Dedifferentiated amniotic fluid mesenchymal stem cell (primary cell): ENCODE measurements around the gene SLC35E2B.
"Not testable (repeated sequence)": the region's sequence is repeated elsewhere in the genome, so short reads cannot be mapped to it uniquely, and the experiment has no call there.

ENCODE experiments used
- DNase-seq: peaks from one replicate; pipeline ENCODE4 v3.0.0-alpha.2; 2016; ENCODE audit errors: extremely low spot score

The SLC35E2B gene

GRCh38 chr1:1692714-1693647 lies at the start of gene SLC35E2B:
TSS of gene SLC35E2B (minus strand) at chr1:1692795. CDS start at chr1:1676699, 16,096 bp downstream.
- DNase-seq = peak; percentile 87

- peak; percentile 98 for DNase-seq
These were observed 48.4 kb upstream of the SLC35E2B start for GRCh38 chr1:1741013-1741412.

GRCh38 chr1:1738799-1739337 lies 46.3 kb upstream of the SLC35E2B start:
- DNase-seq = not testable (repeated sequence)

GRCh38 chr1:1737675-1738590 lies 45.3 kb upstream of the SLC35E2B start:
- not testable (repeated sequence) for DNase-seq

GRCh38 chr1:1732381-1732780 lies 39.8 kb upstream of the SLC35E2B start:
- no peak for DNase-seq

- DNase-seq = no peak
These were observed 38.3 kb upstream of the SLC35E2B start for GRCh38 chr1:1730870-1731269.

GRCh38 chr1:1730230-1730629 lies 37.6 kb upstream of the SLC35E2B start:
- not testable (repeated sequence) for DNase-seq

GRCh38 chr1:1729116-1729816 lies 36.7 kb upstream of the SLC35E2B start:
- DNase-seq = not testable (repeated sequence)

- DNase-seq = peak; percentile 64
These were observed 35.9 kb upstream of the SLC35E2B start for GRCh38 chr1:1728308-1729005.

GRCh38 chr1:1727131-1727651 lies 34.6 kb upstream of the SLC35E2B start:
- DNase-seq = not testable (repeated sequence)

GRCh38 chr1:1726088-1726487 lies 33.5 kb upstream of the SLC35E2B start:
- DNase-seq = not testable (repeated sequence)

- DNase-seq = peak; percentile 98
These were observed 31.7 kb upstream of the SLC35E2B start, which contains the start of gene CDK11A for GRCh38 chr1:1724035-1724864. TSS of gene CDK11A (minus strand) at chr1:1724357. CDS start at chr1:1722818, 1,539 bp downstream.

- no peak for DNase-seq
These were observed 28.6 kb upstream of the SLC35E2B start for GRCh38 chr1:1721201-1721600.

GRCh38 chr1:1715109-1715883 lies 22.7 kb upstream of the SLC35E2B start:
- not testable (repeated sequence) for DNase-seq

GRCh38 chr1:1707897-1708296 lies 15.3 kb upstream of the SLC35E2B start:
- DNase-seq = not testable (repeated sequence)

GRCh38 chr1:1707241-1707640 lies 14.6 kb upstream of the SLC35E2B start:
- DNase-seq = not testable (repeated sequence)

- not testable (repeated sequence) for DNase-seq
These were observed 13.0 kb upstream of the SLC35E2B start for GRCh38 chr1:1705623-1706022.

GRCh38 chr1:1704284-1704957 lies 11.8 kb upstream of the SLC35E2B start:
- not testable (repeated sequence) for DNase-seq
